ENCODE results near the gene LRRC72.

Gene LRRC72

GRCh38 chr7:16550671-16551070 is 24.0 kb downstream of the LRRC72 start:
- no peaks in the 10 kb centered on the region for H3K36me3 ChIP-seq (ENCODE audit: control insufficient read depth in 1 of 2, insufficient read depth in 2 of 2, low read length in 2 of 2)
- no peaks in the 10 kb centered on the region for H3K9me3 ChIP-seq (ENCODE audit: control insufficient read depth in 1 of 2, low read length in 2 of 2)
- no peak overlapping the region for H3K9ac ChIP-seq (ENCODE audit: low read depth in 1 of 2, low read length in 2 of 2)

GRCh38 chr7:16554518-16555236 is 28.1 kb downstream of the LRRC72 start:
- Histone ChIP-seq H3K4me3 (ENCODE audit: low read depth in 1 of 2, low read length in 2 of 2) (no peak overlapping the region), H3K9ac (ENCODE audit: low read depth in 1 of 2, low read length in 2 of 2) (no peak overlapping the region), H3K27ac (ENCODE audit: low read depth, low read length) (no peak overlapping the region), H3K9me3 (ENCODE audit: control insufficient read depth in 1 of 2, low read length in 2 of 2) (no peaks in the 10 kb centered on the region), H3K4me1 (ENCODE audit: control insufficient read depth in 1 of 2, insufficient read depth in 2 of 2, low read length in 2 of 2) (no peaks in the 10 kb centered on the region), H3K27me3 (ENCODE audit: control insufficient read depth in 1 of 2, insufficient read depth in 2 of 2, low read length in 2 of 2) (no peaks in the 10 kb centered on the region), H3K36me3 (ENCODE audit: control insufficient read depth in 1 of 2, insufficient read depth in 2 of 2, low read length in 2 of 2) (no peaks in the 10 kb centered on the region)

More at GRCh38 chr7:16550671-16551070, 24.0 kb downstream of the LRRC72 start:
- Histone ChIP-seq H3K27me3 (ENCODE audit: control insufficient read depth in 1 of 2, insufficient read depth in 2 of 2, low read length in 2 of 2) (no peaks in the 10 kb centered on the region), H3K4me1 (ENCODE audit: control insufficient read depth in 1 of 2, insufficient read depth in 2 of 2, low read length in 2 of 2) (no peaks in the 10 kb centered on the region), H3K27ac (ENCODE audit: low read depth, low read length) (no peak overlapping the region), H3K4me3 (ENCODE audit: low read depth in 1 of 2, low read length in 2 of 2) (no peak overlapping the region)

- Histone ChIP-seq H3K36me3 (ENCODE audit: control insufficient read depth in 1 of 2, insufficient read depth in 2 of 2, low read length in 2 of 2) (no peaks in the 10 kb centered on the region), H3K27me3 (ENCODE audit: control insufficient read depth in 1 of 2, insufficient read depth in 2 of 2, low read length in 2 of 2) (no peaks in the 10 kb centered on the region), H3K9ac (ENCODE audit: low read depth in 1 of 2, low read length in 2 of 2) (no peak overlapping the region), H3K27ac (ENCODE audit: low read depth, low read length) (no peak overlapping the region), H3K4me1 (ENCODE audit: control insufficient read depth in 1 of 2, insufficient read depth in 2 of 2, low read length in 2 of 2) (no peaks in the 10 kb centered on the region), H3K4me3 (ENCODE audit: low read depth in 1 of 2, low read length in 2 of 2) (no peak overlapping the region), H3K9me3 (ENCODE audit: control insufficient read depth in 1 of 2, low read length in 2 of 2) (no peaks in the 10 kb centered on the region)
Measured at GRCh38 chr7:16556359-16556758, 29.7 kb downstream of the LRRC72 start.

- Histone ChIP-seq H3K9me3 (ENCODE audit: control insufficient read depth in 1 of 2, low read length in 2 of 2) (no peaks in the 10 kb centered on the region), H3K27me3 (ENCODE audit: control insufficient read depth in 1 of 2, insufficient read depth in 2 of 2, low read length in 2 of 2) (no peaks in the 10 kb centered on the region), H3K36me3 (ENCODE audit: control insufficient read depth in 1 of 2, insufficient read depth in 2 of 2, low read length in 2 of 2) (no peaks in the 10 kb centered on the region), H3K9ac (ENCODE audit: low read depth in 1 of 2, low read length in 2 of 2) (no peak overlapping the region), H3K4me3 (ENCODE audit: low read depth in 1 of 2, low read length in 2 of 2) (no peak overlapping the region), H3K4me1 (ENCODE audit: control insufficient read depth in 1 of 2, insufficient read depth in 2 of 2, low read length in 2 of 2) (no peaks in the 10 kb centered on the region), H3K27ac (ENCODE audit: low read depth, low read length) (no peak overlapping the region)
Measured at GRCh38 chr7:16558761-16559302, 32.2 kb downstream of the LRRC72 start.

GRCh38 chr7:16559497-16560179 is 33.0 kb downstream of the LRRC72 start:
- Histone ChIP-seq H3K9me3 (ENCODE audit: control insufficient read depth in 1 of 2, low read length in 2 of 2) (no peaks in the 10 kb centered on the region), H3K4me1 (ENCODE audit: control insufficient read depth in 1 of 2, insufficient read depth in 2 of 2, low read length in 2 of 2) (no peaks in the 10 kb centered on the region), H3K36me3 (ENCODE audit: control insufficient read depth in 1 of 2, insufficient read depth in 2 of 2, low read length in 2 of 2) (no peaks in the 10 kb centered on the region), H3K27ac (ENCODE audit: low read depth, low read length) (no peak overlapping the region), H3K27me3 (ENCODE audit: control insufficient read depth in 1 of 2, insufficient read depth in 2 of 2, low read length in 2 of 2) (no peaks in the 10 kb centered on the region), H3K4me3 (ENCODE audit: low read depth in 1 of 2, low read length in 2 of 2) (no peak overlapping the region), H3K9ac (ENCODE audit: low read depth in 1 of 2, low read length in 2 of 2) (no peak overlapping the region)

GRCh38 chr7:16561943-16562342 is 35.3 kb downstream of the LRRC72 start:
- Histone ChIP-seq H3K4me3 (ENCODE audit: low read depth in 1 of 2, low read length in 2 of 2) (no peak overlapping the region), H3K36me3 (ENCODE audit: control insufficient read depth in 1 of 2, insufficient read depth in 2 of 2, low read length in 2 of 2) (no peaks in the 10 kb centered on the region), H3K9me3 (ENCODE audit: control insufficient read depth in 1 of 2, low read length in 2 of 2) (no peaks in the 10 kb centered on the region), H3K9ac (ENCODE audit: low read depth in 1 of 2, low read length in 2 of 2) (no peak overlapping the region), H3K27ac (ENCODE audit: low read depth, low read length) (no peak overlapping the region), H3K4me1 (ENCODE audit: control insufficient read depth in 1 of 2, insufficient read depth in 2 of 2, low read length in 2 of 2) (no peaks in the 10 kb centered on the region), H3K27me3 (ENCODE audit: control insufficient read depth in 1 of 2, insufficient read depth in 2 of 2, low read length in 2 of 2) (no peaks in the 10 kb centered on the region)

GRCh38 chr7:16562456-16563220 is 36.0 kb downstream of the LRRC72 start:
- Histone ChIP-seq H3K4me1 (ENCODE audit: control insufficient read depth in 1 of 2, insufficient read depth in 2 of 2, low read length in 2 of 2) (no peaks in the 10 kb centered on the region), H3K4me3 (ENCODE audit: low read depth in 1 of 2, low read length in 2 of 2) (peak overlapping the region in 1 of 2 donors; percentile 53), H3K9me3 (ENCODE audit: control insufficient read depth in 1 of 2, low read length in 2 of 2) (no peaks in the 10 kb centered on the region), H3K27ac (ENCODE audit: low read depth, low read length) (no peak overlapping the region), H3K36me3 (ENCODE audit: control insufficient read depth in 1 of 2, insufficient read depth in 2 of 2, low read length in 2 of 2) (no peaks in the 10 kb centered on the region), H3K27me3 (ENCODE audit: control insufficient read depth in 1 of 2, insufficient read depth in 2 of 2, low read length in 2 of 2) (no peaks in the 10 kb centered on the region), H3K9ac (ENCODE audit: low read depth in 1 of 2, low read length in 2 of 2) (no peak overlapping the region)

- H3K36me3 ChIP-seq (ENCODE audit: control insufficient read depth in 1 of 2, insufficient read depth in 2 of 2, low read length in 2 of 2): no peaks in the 10 kb centered on the region
- H3K4me1 ChIP-seq (ENCODE audit: control insufficient read depth in 1 of 2, insufficient read depth in 2 of 2, low read length in 2 of 2): no peaks in the 10 kb centered on the region
- no peak overlapping the region for H3K27ac ChIP-seq (ENCODE audit: low read depth, low read length)
- H3K4me3 ChIP-seq (ENCODE audit: low read depth in 1 of 2, low read length in 2 of 2): peak overlapping the region in 1 of 2 donors; percentile 53
- H3K27me3 ChIP-seq (ENCODE audit: control insufficient read depth in 1 of 2, insufficient read depth in 2 of 2, low read length in 2 of 2): no peaks in the 10 kb centered on the region
- no peak overlapping the region for H3K9ac ChIP-seq (ENCODE audit: low read depth in 1 of 2, low read length in 2 of 2)
- H3K9me3 ChIP-seq (ENCODE audit: control insufficient read depth in 1 of 2, low read length in 2 of 2): no peaks in the 10 kb centered on the region
Measured at GRCh38 chr7:16563281-16564022, 36.8 kb downstream of the LRRC72 start.

- no peak overlapping the region for H3K9ac ChIP-seq (ENCODE audit: low read depth in 1 of 2, low read length in 2 of 2)
- H3K27me3 ChIP-seq (ENCODE audit: control insufficient read depth in 1 of 2, insufficient read depth in 2 of 2, low read length in 2 of 2): no peaks in the 10 kb centered on the region
- no peaks in the 10 kb centered on the region for H3K36me3 ChIP-seq (ENCODE audit: control insufficient read depth in 1 of 2, insufficient read depth in 2 of 2, low read length in 2 of 2)
- no peak overlapping the region for H3K4me3 ChIP-seq (ENCODE audit: low read depth in 1 of 2, low read length in 2 of 2)
- no peak overlapping the region for H3K27ac ChIP-seq (ENCODE audit: low read depth, low read length)
- no peaks in the 10 kb centered on the region for H3K9me3 ChIP-seq (ENCODE audit: control insufficient read depth in 1 of 2, low read length in 2 of 2)
- H3K4me1 ChIP-seq (ENCODE audit: control insufficient read depth in 1 of 2, insufficient read depth in 2 of 2, low read length in 2 of 2): no peaks in the 10 kb centered on the region
Measured at GRCh38 chr7:16564023-16564380, 37.4 kb downstream of the LRRC72 start.
